ENCODE data around the gene EPHB2.

DNA sequence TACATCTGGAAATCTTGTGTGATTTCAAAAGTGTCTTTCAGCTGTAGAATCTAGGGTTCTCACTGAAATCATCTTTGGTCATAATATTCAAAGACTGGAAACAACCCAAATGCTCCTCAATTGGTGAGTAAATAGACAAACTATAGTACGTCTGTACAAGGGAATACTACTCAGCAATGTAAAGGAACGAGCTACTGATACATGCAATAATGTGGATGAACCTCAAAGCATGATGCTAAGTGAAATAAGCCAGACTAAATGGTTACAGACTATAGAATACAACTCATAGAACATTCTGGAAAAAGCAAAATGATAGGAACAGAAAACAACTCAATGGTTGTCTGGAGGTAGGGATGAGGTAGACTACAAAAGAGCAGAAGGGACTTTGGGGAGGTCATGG, 259.5 kb downstream of the EPHB2 start:
- no peak for TF ChIP-seq CTCF (conservative IDR thresholded peaks at IDR 0.05; ENCODE audit: low read length)
- no peak for TF ChIP-seq EZH2phosphoT487 (IDR thresholded peaks at IDR 0.05; ENCODE audit: borderline replicate concordance, low read depth, low read length)
